ENCODE data around the gene HECTD4.

The HECTD4 gene

DNA sequence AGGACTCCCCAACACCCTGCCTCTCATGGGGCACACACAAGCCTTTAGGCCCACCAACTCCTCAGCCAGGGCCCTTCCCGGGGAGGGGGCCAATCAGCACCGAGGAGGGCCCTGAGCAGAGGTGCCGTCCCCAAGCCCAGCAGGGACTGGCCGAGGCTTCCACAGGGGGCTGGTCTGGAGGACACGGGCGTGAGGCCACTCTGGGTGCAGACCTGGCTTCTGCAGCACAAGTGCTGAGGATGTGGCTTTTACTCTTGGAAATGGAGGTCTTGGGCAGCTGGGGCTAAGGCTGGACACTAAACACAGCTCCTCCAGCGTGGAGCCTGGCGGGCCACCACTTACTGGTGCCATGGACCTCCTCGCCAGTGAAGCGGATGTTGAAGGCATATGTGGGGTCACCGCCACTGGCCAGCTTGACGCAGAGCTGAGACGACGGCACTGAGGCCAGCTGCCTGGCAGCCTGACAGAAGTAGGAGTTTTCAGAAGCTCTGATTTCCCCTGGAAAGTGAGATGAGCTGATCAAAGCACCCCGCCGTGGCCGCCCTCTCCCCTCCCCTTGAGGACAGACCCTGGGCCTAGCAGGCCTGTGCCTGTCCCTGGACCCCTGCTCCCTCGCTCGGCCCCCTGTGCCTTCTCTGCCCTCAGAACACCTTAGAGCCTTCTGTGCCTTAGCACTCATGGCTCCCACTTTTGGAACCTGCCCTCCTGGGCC lies 212.9 kb downstream of the HECTD4 start:
- Histone ChIP-seq H3K9ac (ENCODE audit: low read length in 2 of 2) (no peak overlapping the region), H3K27me3 (ENCODE audit: control insufficient read depth in 1 of 2, insufficient read depth in 2 of 2, low read length in 2 of 2) (no peaks in the 10 kb centered on the region), H3K4me3 (ENCODE audit: low read length in 2 of 2) (no peak overlapping the region), H3K27ac (ENCODE audit: low read length) (no peak overlapping the region), H3K4me1 (ENCODE audit: control insufficient read depth, insufficient read depth, low read length) (no peaks in the 10 kb centered on the region), H3K9me3 (ENCODE audit: control insufficient read depth in 2 of 2, low read length in 2 of 2) (no peaks in the 10 kb centered on the region), H3K36me3 (ENCODE audit: control insufficient read depth in 2 of 2, insufficient read depth in 2 of 2, low read length in 2 of 2) (peaks cover 8 to 27% of the 10 kb centered on the region in 2 donors)

DNA sequence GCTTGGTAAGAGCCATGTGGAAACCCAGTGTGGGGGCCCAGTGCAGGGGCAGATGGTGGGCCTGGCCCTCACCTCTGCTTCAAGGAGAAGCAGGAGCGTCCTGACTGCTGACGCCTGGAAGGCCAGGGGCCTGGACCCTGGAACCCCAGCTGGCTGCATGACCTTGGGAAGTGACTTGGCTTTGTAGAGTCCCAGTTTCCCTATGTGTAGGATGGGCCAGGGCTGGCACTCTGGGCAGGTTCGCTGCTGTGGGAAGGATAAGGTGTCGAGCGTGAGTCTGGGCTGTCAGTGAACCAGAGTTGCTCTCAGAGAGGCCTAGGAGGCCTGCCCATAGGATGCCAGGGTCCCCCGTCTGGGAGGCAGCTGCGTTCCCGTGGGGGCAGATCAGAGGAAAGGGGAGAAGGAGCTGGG lies 213.7 kb downstream of the HECTD4 start:
- Histone ChIP-seq H3K9me3 (ENCODE audit: control insufficient read depth in 2 of 2, low read length in 2 of 2) (no peaks in the 10 kb centered on the region), H3K9ac (ENCODE audit: low read length in 2 of 2) (no peak overlapping the region), H3K27me3 (ENCODE audit: control insufficient read depth in 1 of 2, insufficient read depth in 2 of 2, low read length in 2 of 2) (no peaks in the 10 kb centered on the region), H3K4me1 (ENCODE audit: control insufficient read depth, insufficient read depth, low read length) (no peaks in the 10 kb centered on the region), H3K27ac (ENCODE audit: low read length) (no peak overlapping the region), H3K36me3 (ENCODE audit: control insufficient read depth in 2 of 2, insufficient read depth in 2 of 2, low read length in 2 of 2) (peaks cover 8 to 27% of the 10 kb centered on the region in 2 donors), H3K4me3 (ENCODE audit: low read length in 2 of 2) (no peak overlapping the region)

DNA sequence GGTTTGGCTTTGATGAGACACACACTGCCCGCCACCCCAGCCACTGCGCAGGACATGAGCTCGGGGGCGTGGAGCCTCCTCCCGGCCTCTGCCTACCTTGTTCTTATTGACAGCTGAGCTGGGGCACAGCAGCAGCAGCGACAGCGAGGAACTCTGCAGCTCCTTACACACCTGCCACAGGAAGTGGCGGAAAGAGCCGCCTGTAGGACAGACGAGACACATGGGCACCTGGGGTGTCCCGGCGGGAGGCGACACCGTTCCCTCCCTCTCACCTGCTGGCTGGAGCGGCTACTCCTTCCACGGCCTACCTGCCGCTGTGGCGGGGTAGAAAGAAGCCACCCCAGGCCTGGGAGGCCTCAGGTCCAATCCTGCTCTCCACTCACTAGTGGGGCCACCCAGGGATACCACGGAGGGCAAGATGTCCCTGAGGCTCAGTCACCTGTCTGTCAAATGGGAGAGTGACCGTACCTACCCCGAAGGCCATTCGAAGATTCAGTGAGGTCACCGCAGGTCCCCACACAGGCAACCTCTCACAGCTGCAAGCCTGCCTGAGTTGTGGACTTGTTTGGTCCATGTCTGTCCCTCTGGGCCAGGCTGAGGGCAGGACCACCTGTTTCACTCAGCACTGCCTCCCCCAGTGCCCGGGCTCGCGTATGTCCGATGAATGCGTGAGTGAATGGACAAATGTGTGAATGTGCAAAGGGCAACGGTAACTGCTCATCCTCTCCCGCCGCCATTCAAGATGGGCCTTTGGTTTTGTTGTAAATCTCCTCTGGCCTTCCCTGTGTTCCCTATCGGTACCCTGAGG lies 214.3 kb downstream of the HECTD4 start:
- Histone ChIP-seq H3K4me3 (ENCODE audit: low read length in 2 of 2) (no peak overlapping the region), H3K36me3 (ENCODE audit: control insufficient read depth in 2 of 2, insufficient read depth in 2 of 2, low read length in 2 of 2) (peaks cover 9 to 33% of the 10 kb centered on the region in 2 donors), H3K27ac (ENCODE audit: low read length) (no peak overlapping the region), H3K9ac (ENCODE audit: low read length in 2 of 2) (no peak overlapping the region), H3K9me3 (ENCODE audit: control insufficient read depth in 2 of 2, low read length in 2 of 2) (no peaks in the 10 kb centered on the region), H3K27me3 (ENCODE audit: control insufficient read depth in 1 of 2, insufficient read depth in 2 of 2, low read length in 2 of 2) (no peaks in the 10 kb centered on the region), H3K4me1 (ENCODE audit: control insufficient read depth, insufficient read depth, low read length) (no peaks in the 10 kb centered on the region)

DNA sequence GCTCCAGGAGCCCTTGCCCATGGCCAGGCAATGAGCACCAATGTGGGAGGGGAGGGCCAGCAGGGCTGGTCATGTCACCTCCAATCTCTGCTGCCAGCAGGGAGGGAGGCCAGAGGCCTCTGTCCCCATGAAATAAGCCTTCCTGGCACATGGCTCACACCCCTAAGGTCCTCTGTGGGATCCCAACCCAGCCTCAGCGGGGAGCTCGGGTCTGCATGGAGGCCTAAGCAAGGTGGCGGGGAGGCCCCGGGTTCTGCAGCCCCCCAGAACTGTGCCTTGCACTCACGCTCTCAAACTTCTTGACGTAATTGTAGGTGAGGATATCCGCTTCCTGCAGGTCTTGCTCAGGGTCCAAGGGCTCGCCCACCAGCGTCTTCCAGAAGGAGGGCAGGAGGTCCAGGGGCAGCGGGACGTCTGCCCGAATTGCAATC lies 215.2 kb downstream of the HECTD4 start:
- peaks cover 9 to 30% of the 10 kb centered on the region in 2 donors for H3K36me3 ChIP-seq (ENCODE audit: control insufficient read depth in 2 of 2, insufficient read depth in 2 of 2, low read length in 2 of 2)
- no peak overlapping the region for H3K27ac ChIP-seq (ENCODE audit: low read length)
- H3K4me3 ChIP-seq (ENCODE audit: low read length in 2 of 2) = no peak overlapping the region
- H3K4me1 ChIP-seq (ENCODE audit: control insufficient read depth, insufficient read depth, low read length) = no peaks in the 10 kb centered on the region
- no peaks in the 10 kb centered on the region for H3K27me3 ChIP-seq (ENCODE audit: control insufficient read depth in 1 of 2, insufficient read depth in 2 of 2, low read length in 2 of 2)
- no peak overlapping the region for H3K9ac ChIP-seq (ENCODE audit: low read length in 2 of 2)
- H3K9me3 ChIP-seq (ENCODE audit: control insufficient read depth in 2 of 2, low read length in 2 of 2) = no peaks in the 10 kb centered on the region

DNA sequence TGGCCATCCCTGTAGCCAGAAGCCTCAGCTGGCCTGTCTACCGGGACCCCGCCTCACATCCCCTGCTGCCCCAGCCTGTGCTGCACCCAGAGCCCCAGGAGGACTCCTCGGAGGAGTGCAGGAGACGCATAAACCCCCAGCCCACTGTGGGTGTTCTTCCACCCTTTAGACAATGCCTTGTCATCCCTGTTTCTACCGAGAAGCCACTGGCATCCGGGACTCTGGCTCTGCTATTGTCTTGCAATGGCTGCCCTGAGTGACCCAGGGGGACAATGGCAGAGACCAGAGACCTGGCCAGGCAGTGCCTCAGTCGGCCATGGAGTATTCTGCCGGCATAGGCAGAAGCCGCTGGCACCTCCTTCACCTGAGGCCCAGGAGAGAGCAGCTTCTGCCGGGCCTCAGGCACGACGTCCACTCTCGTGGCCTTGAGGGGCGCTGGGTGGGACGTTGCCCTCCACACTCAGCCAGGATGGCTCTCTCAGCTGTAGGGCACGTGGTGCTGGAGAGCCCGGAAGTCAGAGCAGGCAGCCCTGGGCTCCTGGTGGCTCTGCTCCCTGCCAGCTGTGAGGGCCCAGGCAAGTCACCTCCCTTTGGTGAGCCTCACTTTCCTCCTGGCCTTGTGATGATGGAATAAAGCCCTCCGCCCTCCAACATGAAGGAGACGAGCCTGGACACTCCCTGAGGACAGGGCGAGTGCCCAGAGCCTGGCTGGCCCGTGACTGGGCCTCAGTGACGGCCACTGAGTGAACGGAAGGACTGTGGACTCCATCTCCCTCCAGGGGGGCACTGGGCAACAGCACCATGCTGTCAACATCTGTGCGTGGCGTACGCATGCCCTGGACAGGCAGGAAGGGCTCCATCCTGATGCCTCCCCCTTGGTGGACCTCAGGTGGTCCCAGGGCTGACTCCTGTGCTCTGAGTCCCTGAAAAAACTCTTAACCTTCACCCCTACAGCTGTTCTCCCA lies 215.9 kb downstream of the HECTD4 start:
- no peaks in the 10 kb centered on the region for H3K27me3 ChIP-seq (ENCODE audit: control insufficient read depth in 1 of 2, insufficient read depth in 2 of 2, low read length in 2 of 2)
- H3K36me3 ChIP-seq (ENCODE audit: control insufficient read depth in 2 of 2, insufficient read depth in 2 of 2, low read length in 2 of 2) = peaks cover 9 to 32% of the 10 kb centered on the region in 2 donors

DNA sequence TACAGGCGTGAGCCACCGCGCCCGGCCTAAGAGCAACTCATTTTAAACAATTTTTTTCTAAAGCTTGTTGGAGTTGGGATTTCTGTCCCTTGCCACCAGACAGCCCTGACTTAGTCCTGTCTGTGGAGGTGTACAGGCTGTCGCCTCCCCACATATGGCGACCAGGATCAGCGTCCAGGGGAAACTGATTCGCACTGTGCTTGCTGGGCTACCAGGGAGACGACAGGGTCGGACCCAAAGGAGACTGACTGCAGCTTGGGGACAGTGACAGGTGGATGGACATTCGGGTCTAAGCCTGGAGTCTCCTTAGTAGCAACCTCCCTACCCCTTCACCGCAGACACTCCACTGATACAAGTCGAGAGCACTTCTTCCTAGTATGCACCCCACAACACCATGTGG lies 216.6 kb downstream of the HECTD4 start:
- H3K36me3 ChIP-seq (ENCODE audit: control insufficient read depth in 2 of 2, insufficient read depth in 2 of 2, low read length in 2 of 2) = peaks cover 8 to 31% of the 10 kb centered on the region in 2 donors
- H3K9ac ChIP-seq (ENCODE audit: low read length in 2 of 2) = no peak overlapping the region
- no peak overlapping the region for H3K4me3 ChIP-seq (ENCODE audit: low read length in 2 of 2)
- no peak overlapping the region for H3K27ac ChIP-seq (ENCODE audit: low read length)
- H3K9me3 ChIP-seq (ENCODE audit: control insufficient read depth in 2 of 2, low read length in 2 of 2) = no peaks in the 10 kb centered on the region
- no peaks in the 10 kb centered on the region for H3K4me1 ChIP-seq (ENCODE audit: control insufficient read depth, insufficient read depth, low read length)
- no peaks in the 10 kb centered on the region for H3K27me3 ChIP-seq (ENCODE audit: control insufficient read depth in 1 of 2, insufficient read depth in 2 of 2, low read length in 2 of 2)

More for the DNA sequence above, 215.9 kb downstream of the HECTD4 start:
- H3K4me1 ChIP-seq (ENCODE audit: control insufficient read depth, insufficient read depth, low read length) = no peaks in the 10 kb centered on the region
- no peak overlapping the region for H3K4me3 ChIP-seq (ENCODE audit: low read length in 2 of 2)
- H3K9ac ChIP-seq (ENCODE audit: low read length in 2 of 2) = no peak overlapping the region
- no peaks in the 10 kb centered on the region for H3K9me3 ChIP-seq (ENCODE audit: control insufficient read depth in 2 of 2, low read length in 2 of 2)
- H3K27ac ChIP-seq (ENCODE audit: low read length) = no peak overlapping the region

DNA sequence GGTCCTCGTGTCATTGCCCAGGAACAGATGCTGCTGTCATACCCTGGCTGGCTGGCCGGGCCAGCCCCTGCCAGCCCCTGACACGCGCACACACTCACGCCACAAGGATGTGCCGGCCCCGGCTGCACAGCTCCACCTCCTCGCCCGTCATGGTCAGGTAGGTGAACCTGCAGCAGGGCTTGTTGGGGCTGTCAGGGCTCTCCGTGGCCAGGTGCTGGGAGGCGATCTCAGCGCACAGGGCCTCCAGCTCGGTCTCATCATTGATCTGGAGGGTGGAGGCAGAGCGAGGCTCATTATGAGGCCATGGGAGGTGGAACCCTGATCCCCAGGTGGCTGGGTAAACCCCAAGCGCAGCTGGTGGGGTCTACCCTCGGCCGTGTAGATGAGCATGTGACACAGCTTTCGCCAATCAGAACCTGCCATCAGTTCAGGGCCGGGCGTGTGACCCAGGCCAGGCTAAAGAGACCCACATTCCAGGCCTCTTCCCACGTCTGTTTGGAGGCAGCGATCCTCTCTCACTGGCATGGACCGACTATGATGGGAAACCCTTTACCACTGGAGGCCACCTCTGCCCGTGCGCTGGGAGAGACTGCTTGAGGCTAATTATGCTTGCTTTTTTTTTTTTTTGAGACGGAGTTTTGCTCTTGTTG lies 218.1 kb downstream of the HECTD4 start:
- H3K9me3 ChIP-seq (ENCODE audit: control insufficient read depth in 2 of 2, low read length in 2 of 2) = peaks cover 0 to 2% of the 10 kb centered on the region in 2 donors
- no peak overlapping the region for H3K27ac ChIP-seq (ENCODE audit: low read length)
- H3K36me3 ChIP-seq (ENCODE audit: control insufficient read depth in 2 of 2, insufficient read depth in 2 of 2, low read length in 2 of 2) = peaks cover 16 to 41% of the 10 kb centered on the region in 2 donors
- H3K27me3 ChIP-seq (ENCODE audit: control insufficient read depth in 1 of 2, insufficient read depth in 2 of 2, low read length in 2 of 2) = no peaks in the 10 kb centered on the region
- H3K9ac ChIP-seq (ENCODE audit: low read length in 2 of 2) = no peak overlapping the region
- no peak overlapping the region for H3K4me3 ChIP-seq (ENCODE audit: low read length in 2 of 2)
- no peaks in the 10 kb centered on the region for H3K4me1 ChIP-seq (ENCODE audit: control insufficient read depth, insufficient read depth, low read length)

DNA sequence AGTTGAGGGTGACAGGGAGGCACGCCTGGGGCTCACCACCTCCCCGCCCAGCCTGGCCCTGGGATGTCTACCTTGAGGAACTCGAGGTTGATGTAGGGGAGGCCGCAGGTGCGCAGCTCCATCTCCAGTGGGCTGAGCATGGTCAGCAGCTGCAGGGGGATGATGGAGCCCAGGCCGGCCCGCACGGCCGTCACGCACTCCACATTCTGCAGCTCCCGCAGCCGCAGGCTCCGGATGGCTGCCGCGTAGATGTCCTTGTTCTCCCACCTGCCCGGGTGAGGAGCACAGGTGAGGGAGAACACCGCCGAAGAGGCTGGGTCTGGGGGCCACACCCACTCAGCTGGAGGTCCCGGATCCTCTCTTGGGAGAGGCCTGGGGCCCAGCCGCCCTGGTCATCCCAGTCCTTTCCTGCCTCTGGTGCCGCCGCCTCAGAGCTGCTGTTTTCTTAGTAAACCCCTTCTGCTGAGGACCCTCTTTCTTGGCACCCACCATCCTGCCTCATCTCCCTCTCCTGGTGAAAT lies 218.7 kb downstream of the HECTD4 start:
- H3K27ac ChIP-seq (ENCODE audit: low read length) = no peak overlapping the region

DNA sequence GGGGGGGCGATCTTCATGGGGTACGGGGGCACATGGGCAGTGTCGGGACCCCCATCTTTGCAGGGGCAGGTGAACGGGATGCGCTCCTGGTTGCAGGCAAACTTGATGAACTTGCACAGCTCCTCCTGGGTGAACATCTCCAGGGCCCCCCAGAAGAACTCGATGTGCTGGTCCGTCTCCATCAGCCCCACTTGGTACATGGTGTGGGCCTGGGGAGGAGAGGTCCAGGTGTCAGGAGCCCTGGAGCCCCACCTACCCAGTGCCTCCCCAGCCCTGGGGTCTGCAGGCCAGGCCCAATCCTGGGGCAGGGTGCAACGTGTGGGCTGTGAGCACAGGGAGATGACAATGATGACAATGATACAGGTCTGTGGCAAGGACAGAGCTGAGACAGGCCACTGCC lies 219.2 kb downstream of the HECTD4 start:
- Histone ChIP-seq H3K9ac (ENCODE audit: low read length in 2 of 2) (no peak overlapping the region), H3K27me3 (ENCODE audit: control insufficient read depth in 1 of 2, insufficient read depth in 2 of 2, low read length in 2 of 2) (no peaks in the 10 kb centered on the region), H3K4me3 (ENCODE audit: low read length in 2 of 2) (no peak overlapping the region), H3K4me1 (ENCODE audit: control insufficient read depth, insufficient read depth, low read length) (no peaks in the 10 kb centered on the region), H3K36me3 (ENCODE audit: control insufficient read depth in 2 of 2, insufficient read depth in 2 of 2, low read length in 2 of 2) (peaks cover 24 to 46% of the 10 kb centered on the region in 2 donors), H3K27ac (ENCODE audit: low read length) (no peak overlapping the region), H3K9me3 (ENCODE audit: control insufficient read depth in 2 of 2, low read length in 2 of 2) (peaks cover 0 to 4% of the 10 kb centered on the region in 2 donors)

More for the DNA sequence above, 218.7 kb downstream of the HECTD4 start:
- Histone ChIP-seq H3K4me3 (ENCODE audit: low read length in 2 of 2) (no peak overlapping the region), H3K27me3 (ENCODE audit: control insufficient read depth in 1 of 2, insufficient read depth in 2 of 2, low read length in 2 of 2) (no peaks in the 10 kb centered on the region), H3K36me3 (ENCODE audit: control insufficient read depth in 2 of 2, insufficient read depth in 2 of 2, low read length in 2 of 2) (peaks cover 20 to 44% of the 10 kb centered on the region in 2 donors), H3K9ac (ENCODE audit: low read length in 2 of 2) (no peak overlapping the region), H3K4me1 (ENCODE audit: control insufficient read depth, insufficient read depth, low read length) (no peaks in the 10 kb centered on the region), H3K9me3 (ENCODE audit: control insufficient read depth in 2 of 2, low read length in 2 of 2) (peaks cover 0 to 4% of the 10 kb centered on the region in 2 donors)
